ENCODE measurements around the gene PIGZ. TPM values are rescaled to one million over a fixed set of nuclear protein-coding genes. Genes with fewer than 3 reads are reported as not detected.

PIGZ gene
- total and polyA plus RNA-seq, 9 of the 15 experiments (the other 6 are each of a cell fraction or from before 2014, with no cell fraction given) = 0.15 to 1.8 (median 0.76) TPM

- TF ChIP-seq ZNF696 (CRISPR knock-in tag; conservative IDR thresholded peaks at IDR 0.05) (no peak), SMARCA4 (IDR thresholded peaks at IDR 0.05) (peak; percentile 93), ZFP1 (CRISPR knock-in tag; IDR thresholded peaks at IDR 0.05) (no peak), ZNF184 (CRISPR knock-in tag; IDR thresholded peaks at IDR 0.05) (no peak), ZNF140 (CRISPR knock-in tag; IDR thresholded peaks at IDR 0.05) (no peak), CHAMP1 (IDR thresholded peaks at IDR 0.05) (peak; percentile 88; the same call in 1 of the 2 replicates), ZNF707 (CRISPR knock-in tag; conservative IDR thresholded peaks at IDR 0.05) (no peak), DEAF1 (CRISPR knock-in tag; IDR thresholded peaks at IDR 0.05) (no peak), TCFL5 (CRISPR knock-in tag; conservative IDR thresholded peaks at IDR 0.05) (no peak), FOXP1 (CRISPR knock-in tag; IDR thresholded peaks at IDR 0.05) (no peak; the same call in none of the 2 replicates), SRSF9 (IDR thresholded peaks at IDR 0.05; ENCODE audit: borderline replicate concordance, low read depth, low read length) (no peak), NCOR1 (IDR thresholded peaks at IDR 0.05) (peak; percentile 98), NFE2 (IDR thresholded peaks at IDR 0.05; ENCODE audit: low read depth) (peak; percentile 71; the same call in 1 of the 2 replicates), VEZF1 (CRISPR knock-in tag; IDR thresholded peaks at IDR 0.05) (peak; percentile 78), C11orf30 (IDR thresholded peaks at IDR 0.05; ENCODE audit: low read depth) (no peak; the same call in 1 of the 2 replicates), ZNF717 (CRISPR knock-in tag; IDR thresholded peaks at IDR 0.05) (no peak), MCM7 (IDR thresholded peaks at IDR 0.05) (no peak), KDM4B (IDR thresholded peaks at IDR 0.05; ENCODE audit: borderline replicate concordance in 2 of 2, low read depth in 1 of 2) (no peak), CC2D1A (IDR thresholded peaks at IDR 0.05) (peak; percentile 95; the same call in 1 of the 2 replicates), TFAM (CRISPR knock-in tag; conservative IDR thresholded peaks at IDR 0.05) (no peak), MAFF (IDR thresholded peaks at IDR 0.05; ENCODE audit: low read length) (no peak)
- TF ChIP-seq, protein P1, sequence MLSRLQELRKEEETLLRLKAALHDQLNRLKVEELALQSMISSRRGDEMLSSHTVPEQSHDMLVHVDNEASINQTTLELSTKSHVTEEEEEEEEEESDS (CRISPR knock-in tag; IDR thresholded peaks at IDR 0.05) = no peak
- TF ChIP-seq, protein P2, sequence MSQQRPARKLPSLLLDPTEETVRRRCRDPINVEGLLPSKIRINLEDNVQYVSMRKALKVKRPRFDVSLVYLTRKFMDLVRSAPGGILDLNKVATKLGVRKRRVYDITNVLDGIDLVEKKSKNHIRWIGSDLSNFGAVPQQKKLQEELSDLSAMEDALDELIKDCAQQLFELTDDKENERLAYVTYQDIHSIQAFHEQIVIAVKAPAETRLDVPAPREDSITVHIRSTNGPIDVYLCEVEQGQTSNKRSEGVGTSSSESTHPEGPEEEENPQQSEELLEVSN (IDR thresholded peaks at IDR 0.05; ENCODE audit: borderline replicate concordance in 1 of 2, extremely low read depth in 1 of 2, insufficient read depth in 1 of 2, insufficient read length in 1 of 2, low read depth in 1 of 2, low read length in 1 of 2, poor library complexity in 1 of 2, severe bottlenecking in 1 of 2) = peak in 1 of 2 experiments; percentile 60
These were observed 19.8 kb upstream of the PIGZ start (continued) for GRCh38 chr3:196988241-196989029.
